Mesenchymal stem cell (in vitro differentiated cells and primary cell): ENCODE data around the gene UNC5C.
A peak's percentile ranks its signal among the peaks of the same experiment; 100 is the strongest.
"Not testable (repeated sequence)": the region's sequence is repeated elsewhere in the genome, so short reads cannot be mapped to it uniquely, and the experiment has no call there.

Experiments
- DNase-seq: peaks from one replicate; pipeline ENCODE4 v3.0.0-alpha.2; 2013
- H2AFZ ChIP-seq: one replicate; pipeline ENCODE4 v1.6.1; 2013; ENCODE audit warnings: low read depth, mild to moderate bottlenecking, control low read depth, inconsistent platforms, low read length, moderate library complexity
- H2AK5ac ChIP-seq: 2 replicates; pipeline ENCODE4 v1.6.1; 2013; ENCODE audit warnings: low read length, moderate library complexity, mild to moderate bottlenecking, inconsistent platforms; ENCODE audit not compliant: severe bottlenecking
- H2BK120ac ChIP-seq: one replicate; pipeline ENCODE4 v1.6.1; 2013; ENCODE audit warnings: low read depth, mild to moderate bottlenecking, inconsistent platforms, low read length, moderate library complexity
- H2BK12ac ChIP-seq, 2 experiments: one replicate each; pipeline ENCODE4 v1.6.1; 2013; ENCODE audit warnings: inconsistent platforms in 2 of 2, low read length in 2 of 2, mild to moderate bottlenecking in 2 of 2, moderate library complexity in 2 of 2, control low read depth in 1 of 2
- H2BK15ac ChIP-seq: one replicate; pipeline ENCODE4 v1.6.1; 2013; ENCODE audit warnings: mild to moderate bottlenecking, low read depth, inconsistent platforms; ENCODE audit not compliant: poor library complexity, severe bottlenecking
- H2BK5ac ChIP-seq: 2 replicates; pipeline ENCODE4 v1.6.1; 2013; ENCODE audit warnings: low read depth, mild to moderate bottlenecking, low read length, control low read depth, inconsistent platforms; ENCODE audit not compliant: poor library complexity, severe bottlenecking
- H3K14ac ChIP-seq, 2 experiments: one replicate each; pipeline ENCODE4 v1.6.1; 2013; ENCODE audit warnings: inconsistent platforms in 2 of 2, low read length in 2 of 2, control low read depth in 1 of 2, mild to moderate bottlenecking in 1 of 2, moderate library complexity in 1 of 2
- H3K18ac ChIP-seq, 2 experiments: one replicate each; pipeline ENCODE4 v1.6.1; 2013; ENCODE audit warnings: inconsistent platforms in 2 of 2, low read length in 2 of 2, control low read depth in 1 of 2, low read depth in 1 of 2, mild to moderate bottlenecking in 1 of 2
- H3K23ac ChIP-seq, 2 experiments: one replicate each; pipeline ENCODE4 v1.6.1; 2013; ENCODE audit warnings: inconsistent platforms in 2 of 2, low read length in 2 of 2, mild to moderate bottlenecking in 2 of 2, moderate library complexity in 2 of 2, control low read depth in 1 of 2
- H3K27ac ChIP-seq: 2 replicates; pipeline ENCODE4 v1.5.1; 2013; ENCODE audit warnings: mild to moderate bottlenecking, moderate library complexity, low read length, control low read depth, inconsistent platforms; ENCODE audit not compliant: poor library complexity, severe bottlenecking
- H3K27me3 ChIP-seq, 2 experiments: 2 replicates each; pipeline versions ENCODE4 v1.6.1 to v1.7.0; 2013; ENCODE audit warnings: low read length in 2 of 2, mild to moderate bottlenecking in 2 of 2, moderate library complexity in 2 of 2, control low read depth in 1 of 2, inconsistent platforms in 1 of 2; ENCODE audit not compliant: control insufficient read depth in 1 of 2, insufficient read depth in 1 of 2
- H3K36me3 ChIP-seq, 2 experiments: 2 replicates each; pipeline versions ENCODE4 v1.6.1 to v1.7.0; 2013; ENCODE audit warnings: low read length in 2 of 2, control low read depth in 1 of 2, inconsistent platforms in 1 of 2, low read depth in 1 of 2, mild to moderate bottlenecking in 1 of 2; ENCODE audit not compliant: insufficient read depth in 2 of 2, control insufficient read depth in 1 of 2
- H3K4ac ChIP-seq, 2 experiments: one replicate each; pipeline ENCODE4 v1.6.1; 2013; ENCODE audit warnings: inconsistent platforms in 2 of 2, low read length in 2 of 2, mild to moderate bottlenecking in 2 of 2, moderate library complexity in 2 of 2, control low read depth in 1 of 2, low read depth in 1 of 2
- H3K4me1 ChIP-seq: 2 replicates; pipeline ENCODE4 v1.6.1; 2013; ENCODE audit warnings: low read depth, low read length, control low read depth; ENCODE audit not compliant: control insufficient read depth, insufficient read depth
- H3K4me2 ChIP-seq: 2 replicates; pipeline ENCODE4 v1.6.1; 2013; ENCODE audit warnings: low read length, mild to moderate bottlenecking, inconsistent platforms; ENCODE audit not compliant: poor library complexity, severe bottlenecking
- H3K4me3 ChIP-seq, 2 experiments: 2 replicates each; pipeline versions ENCODE4 v1.5.1 to v1.7.0; 2013; ENCODE audit warnings: low read length in 2 of 2, mild to moderate bottlenecking in 2 of 2, control low read depth in 1 of 2, low read depth in 1 of 2; ENCODE audit not compliant: insufficient read depth in 1 of 2
- H3K79me1 ChIP-seq: replicated peaks from 2 replicates; pipeline ENCODE4 v1.6.1; 2013; ENCODE audit warnings: mild to moderate bottlenecking, control low read depth, low read length, inconsistent platforms; ENCODE audit not compliant: poor library complexity, severe bottlenecking
- H3K9ac ChIP-seq: 2 replicates; pipeline ENCODE4 v1.7.0; 2013; ENCODE audit warnings: mild to moderate bottlenecking, low read length, moderate library complexity
- H3K9me3 ChIP-seq: 2 replicates; pipeline ENCODE4 v1.7.0; 2013; ENCODE audit warnings: mild to moderate bottlenecking, low read length; ENCODE audit not compliant: control insufficient read depth
- H4K8ac ChIP-seq: one replicate; pipeline ENCODE4 v1.6.1; 2013; ENCODE audit warnings: inconsistent platforms, mild to moderate bottlenecking, low read length, moderate library complexity
- H4K91ac ChIP-seq: one replicate; pipeline ENCODE4 v1.6.1; 2013; ENCODE audit warnings: mild to moderate bottlenecking, low read length, inconsistent platforms
- WGBS: methylation state at CpG from one replicate; pipeline ENCODE4 v1.1.7; 2013; ENCODE audit warnings: mixed read lengths; 5-methylcytosine and 5-hydroxymethylcytosine counted together

Gene UNC5C

DNA sequence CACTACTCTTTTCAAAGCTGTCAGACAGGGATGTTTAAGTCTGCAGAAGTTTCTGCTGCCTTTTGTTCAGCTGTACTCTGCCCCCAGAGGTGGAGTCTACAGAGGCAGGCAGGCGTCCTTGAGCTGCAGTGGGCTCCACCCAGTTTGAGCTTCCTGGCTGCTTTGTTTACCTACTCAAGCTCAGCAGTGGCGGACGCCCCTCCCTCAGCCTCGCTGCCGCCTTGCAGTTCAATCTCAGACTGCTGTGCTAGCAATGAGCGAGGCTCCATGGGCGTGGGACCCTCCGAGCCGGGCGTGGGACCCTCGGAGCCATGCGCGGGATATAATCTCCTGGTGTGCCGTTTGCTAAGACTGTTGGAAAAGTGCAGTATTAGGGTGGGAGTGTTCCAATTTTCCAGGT is 409.3 kb downstream of the UNC5C start:
- not testable (repeated sequence) for H2BK12ac ChIP-seq, H2AFZ ChIP-seq, H3K18ac ChIP-seq, H3K9ac ChIP-seq, H3K4ac ChIP-seq, H2BK120ac ChIP-seq, DNase-seq, H3K23ac ChIP-seq, H2AK5ac ChIP-seq, H3K14ac ChIP-seq, H3K79me1 ChIP-seq, H4K8ac ChIP-seq, H2BK5ac ChIP-seq, H2BK15ac ChIP-seq, H4K91ac ChIP-seq, H3K27ac ChIP-seq, H3K4me3 ChIP-seq, H3K4me2 ChIP-seq, H3K27me3 ChIP-seq, H3K4me1 ChIP-seq, H3K9me3 ChIP-seq
- WGBS = 87% methylated on average over 14 of the region's 14 CpGs
- peaks cover 0 to 18% of the 10 kb centered on the region in 2 experiments for H3K36me3 ChIP-seq

DNA sequence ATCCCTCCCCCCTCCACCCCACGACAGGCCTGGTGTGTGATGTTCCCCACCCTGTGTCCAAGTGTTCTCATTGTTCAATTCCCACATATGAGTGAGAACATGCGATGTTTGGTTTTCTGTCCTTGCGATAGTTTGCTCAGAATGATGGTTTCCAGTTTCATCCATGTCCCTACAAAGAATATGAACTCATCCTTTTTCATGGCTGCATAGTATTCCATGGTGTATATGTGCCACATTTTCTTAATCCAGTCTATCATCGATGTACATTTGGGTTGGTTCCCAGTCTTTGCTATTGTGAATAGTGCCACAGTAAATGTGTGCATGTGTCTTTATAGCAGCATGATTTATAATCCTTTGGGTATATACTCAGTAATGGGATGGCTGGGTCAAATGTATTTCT is 414.8 kb downstream of the UNC5C start:
- peaks cover 0 to 27% of the 10 kb centered on the region in 2 experiments for H3K36me3 ChIP-seq
- DNase-seq, H3K27me3 ChIP-seq, H3K14ac ChIP-seq, H3K79me1 ChIP-seq, H2AFZ ChIP-seq, H3K23ac ChIP-seq, H4K91ac ChIP-seq, H3K18ac ChIP-seq, H3K4me1 ChIP-seq, H4K8ac ChIP-seq, H2BK15ac ChIP-seq, H3K27ac ChIP-seq, H3K4me2 ChIP-seq, H2BK12ac ChIP-seq, H2AK5ac ChIP-seq, H3K9ac ChIP-seq, H2BK5ac ChIP-seq, H2BK120ac ChIP-seq, H3K9me3 ChIP-seq, H3K4me3 ChIP-seq, H3K4ac ChIP-seq: not testable (repeated sequence)
- 97% methylated on average over 2 of the region's 4 CpGs for WGBS

DNA sequence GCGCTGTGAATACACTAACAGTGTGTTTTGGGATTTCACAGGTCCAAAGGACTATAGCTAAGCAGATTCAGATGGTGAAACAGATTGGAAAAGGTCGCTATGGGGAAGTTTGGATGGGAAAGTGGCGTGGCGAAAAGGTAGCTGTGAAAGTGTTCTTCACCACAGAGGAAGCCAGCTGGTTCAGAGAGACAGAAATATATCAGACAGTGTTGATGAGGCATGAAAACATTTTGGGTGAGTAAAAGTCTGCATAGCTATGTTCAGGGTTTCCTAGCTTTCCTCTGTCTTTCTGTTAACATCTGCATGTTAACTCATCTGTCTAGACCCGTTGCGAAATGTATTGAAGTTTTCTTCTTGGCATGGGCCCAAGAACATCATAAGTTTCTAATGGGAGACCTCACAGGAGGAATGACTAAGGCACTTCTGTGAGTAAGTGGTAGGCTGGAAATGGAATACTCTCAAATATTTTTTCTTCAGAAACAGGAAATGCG is 418.9 kb downstream of the UNC5C start:
- peaks cover 0 to 42% of the 10 kb centered on the region in 2 experiments for H3K36me3 ChIP-seq
- H2BK12ac ChIP-seq = no peak overlapping the region
- H2AFZ ChIP-seq = no peak overlapping the region
- no peaks in the 10 kb centered on the region for H3K79me1 ChIP-seq
- H2BK120ac ChIP-seq = no peak overlapping the region
- H3K4me2 ChIP-seq = no peak overlapping the region
- no peak overlapping the region for H3K14ac ChIP-seq
- H3K23ac ChIP-seq = no peak overlapping the region
- peak overlapping the region in 1 of 2 experiments; percentile 62 for H3K18ac ChIP-seq
- H2AK5ac ChIP-seq = no peak overlapping the region
- 20% methylated on average over 7 of the region's 7 CpGs for WGBS
- DNase-seq = peak; percentile 99
- peak overlapping the region; percentile 97 for H3K27ac ChIP-seq
- H3K4me1 ChIP-seq = no peaks in the 10 kb centered on the region
- H3K4ac ChIP-seq = no peak overlapping the region
- peak overlapping the region in 1 of 2 experiments; percentile 63 for H3K4me3 ChIP-seq
- peak overlapping the region; percentile 14 for H2BK5ac ChIP-seq
- H3K27me3 ChIP-seq = no peaks in the 10 kb centered on the region
- H2BK15ac ChIP-seq = no peak overlapping the region
- H4K8ac ChIP-seq = no peak overlapping the region
- peak overlapping the region; percentile 62 for H3K9ac ChIP-seq
- no peak overlapping the region for H4K91ac ChIP-seq
- H3K9me3 ChIP-seq = no peaks in the 10 kb centered on the region

DNA sequence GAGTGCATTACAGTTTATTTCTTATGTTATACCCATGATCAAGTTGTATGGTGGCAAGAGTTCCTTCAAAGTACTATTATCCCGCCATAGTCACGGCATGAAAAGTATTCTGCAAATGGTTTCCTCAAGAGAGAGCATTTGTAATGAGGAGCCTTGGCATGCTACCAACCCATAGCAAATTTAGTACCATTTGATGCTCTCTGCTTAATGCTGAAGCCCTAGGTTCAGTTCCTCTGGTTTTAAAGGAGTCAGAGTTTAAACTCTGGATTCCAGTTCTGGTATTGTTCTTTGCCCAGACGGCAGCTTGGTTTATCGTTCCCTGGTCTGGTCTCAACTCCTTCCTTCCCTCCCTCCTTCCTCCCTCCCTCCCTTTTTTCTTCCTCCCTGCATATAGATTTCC is 419.7 kb downstream of the UNC5C start:
- Histone ChIP-seq H3K9me3 (no peaks in the 10 kb centered on the region), H3K79me1 (no peaks in the 10 kb centered on the region), H2BK15ac (no peak overlapping the region), H3K27ac (peak overlapping the region; percentile 92), H4K8ac (no peak overlapping the region), H3K23ac (no peak overlapping the region), H3K18ac (no peak overlapping the region), H2AFZ (no peak overlapping the region), H3K4me3 (peak overlapping the region in 1 of 2 experiments; percentile 63), H3K4me2 (no peak overlapping the region), H4K91ac (no peak overlapping the region), H3K27me3 (no peaks in the 10 kb centered on the region), H3K14ac (no peak overlapping the region), H2BK120ac (no peak overlapping the region), H3K9ac (no peak overlapping the region), H3K4me1 (no peaks in the 10 kb centered on the region), H2BK12ac (peak overlapping the region in 1 of 2 experiments; percentile 78), H2AK5ac (peak overlapping the region; percentile 83), H3K4ac (no peak overlapping the region), H2BK5ac (peak overlapping the region; percentile 44), H3K36me3 (peaks cover 0 to 41% of the 10 kb centered on the region in 2 experiments)
- WGBS = 68% methylated on average over 4 of the region's 4 CpGs
- no peak for DNase-seq
